ENCODE measurements around the gene FBXW10B. TPM values are rescaled to one million over a fixed set of nuclear protein-coding genes. Genes with fewer than 3 reads are reported as not detected.
"Not testable (repeated sequence)": the region's sequence is repeated elsewhere in the genome, so short reads cannot be mapped to it uniquely, and the experiment has no call there.

FBXW10B gene
- total and polyA plus RNA-seq, 9 donors: 0.08 to 1.4 (median 0.60) TPM; not detected in 4

DNA sequence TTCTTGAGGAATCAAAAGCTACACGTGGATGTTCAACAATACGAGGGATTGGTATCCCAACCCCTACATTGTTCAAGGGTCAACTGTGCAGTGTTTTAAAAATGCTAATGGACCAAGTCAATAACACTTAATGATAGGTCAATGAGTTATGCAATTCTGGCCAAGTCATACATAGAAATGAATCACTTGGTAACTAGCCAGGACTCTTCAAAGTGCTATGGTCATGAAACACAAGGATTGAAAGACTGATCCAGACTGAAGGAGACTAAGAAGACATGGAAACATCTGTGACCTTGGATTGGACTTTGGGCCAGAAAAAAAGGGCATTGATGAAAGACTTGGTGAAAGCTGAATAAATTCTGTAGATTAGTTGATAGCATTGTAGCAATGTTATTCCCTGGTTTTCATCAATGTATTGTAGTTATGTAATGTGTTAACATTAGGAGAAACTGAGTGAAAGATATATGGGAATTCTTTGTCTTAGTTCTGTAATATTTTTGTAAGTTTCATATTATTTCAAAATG, 11.5 kb upstream of the FBXW10B start:
- H3K9me3 ChIP-seq; intact Hi-C loops (cut with DNase I); H3K27ac ChIP-seq; H3K4me3 ChIP-seq; H3K27me3 ChIP-seq; H3K36me3 ChIP-seq; H3K4me1 ChIP-seq (ENCODE audit: insufficient read depth); DNase-seq: not testable (repeated sequence)
- WGBS, 3 donors: 84 to 100% (median 91%) methylated on average over 2 of the region's 2 CpGs

DNA sequence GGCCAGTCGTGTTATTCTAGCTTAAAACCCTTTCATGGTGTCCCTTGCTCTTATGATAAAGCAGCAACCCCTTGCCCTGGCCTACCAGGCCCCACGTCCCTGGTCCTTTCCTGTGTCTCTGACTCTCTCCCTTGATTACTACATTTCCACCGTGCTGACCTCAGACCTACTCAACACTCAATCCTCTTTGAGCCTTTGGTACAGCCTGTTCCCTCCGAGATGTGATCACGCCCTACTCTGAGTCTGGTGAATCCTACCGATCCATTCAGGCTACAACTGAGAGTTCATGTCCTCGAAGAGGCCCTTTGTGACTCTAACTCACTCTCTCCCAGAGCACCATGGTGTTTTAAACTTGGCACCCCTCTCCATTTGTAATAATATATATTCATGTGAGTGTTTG, 10.5 kb upstream of the FBXW10B start:
- 91 to 96% (median 91%) methylated on average over 7 of the region's 7 CpGs for WGBS, 3 donors
- intact Hi-C loops (cut with DNase I); H3K9me3 ChIP-seq; H3K36me3 ChIP-seq; H3K27ac ChIP-seq; H3K27me3 ChIP-seq; DNase-seq; H3K4me3 ChIP-seq; H3K4me1 ChIP-seq (ENCODE audit: insufficient read depth): not testable (repeated sequence)

DNA sequence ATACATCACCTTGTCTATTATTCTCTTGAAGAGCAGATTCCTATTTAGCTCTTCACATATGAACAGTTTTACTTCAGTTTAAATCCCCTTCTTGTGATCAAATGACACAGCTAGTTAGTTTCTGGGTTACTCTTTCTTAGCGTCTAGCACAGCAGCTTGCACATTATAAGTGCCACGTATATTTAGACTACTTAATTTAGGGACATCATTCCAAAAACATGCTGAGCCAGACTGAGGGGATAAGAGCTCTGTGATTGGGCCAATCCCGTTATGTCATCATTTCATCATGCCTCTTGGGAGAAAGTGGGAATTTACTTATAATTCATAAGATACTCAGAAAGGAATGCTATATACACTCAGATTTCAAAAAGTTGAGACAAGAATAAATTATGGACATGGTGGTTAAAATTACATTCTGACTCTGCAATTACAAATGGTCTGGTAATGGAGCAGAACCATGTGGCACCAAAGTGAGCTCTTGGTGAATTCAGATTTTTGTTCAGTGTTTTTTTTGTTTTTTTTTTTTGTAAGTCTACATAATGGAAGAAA, 4.2 kb upstream of the FBXW10B start:
- H3K27ac ChIP-seq; H3K36me3 ChIP-seq; H3K27me3 ChIP-seq; H3K4me1 ChIP-seq (ENCODE audit: insufficient read depth); DNase-seq; H3K9me3 ChIP-seq; H3K4me3 ChIP-seq; intact Hi-C loops (cut with DNase I): not testable (repeated sequence)
- 64 to 71% (median 70%) methylated on average over 3 of the region's 3 CpGs for WGBS, 3 donors

- H3K9me3 ChIP-seq; H3K36me3 ChIP-seq; DNase-seq; H3K27ac ChIP-seq; H3K4me3 ChIP-seq; H3K27me3 ChIP-seq; intact Hi-C loops (cut with DNase I); H3K4me1 ChIP-seq (ENCODE audit: insufficient read depth): not testable (repeated sequence)
- 75 to 85% (median 85%) methylated on average over 3 of the region's 4 CpGs for WGBS, 3 donors
These were observed 3.8 kb upstream of the FBXW10B start for GRCh38 chr17:15623255-15623654.

GRCh38 chr17:15622124-15622523, 2.6 kb upstream of the FBXW10B start:
- H3K36me3 ChIP-seq; H3K9me3 ChIP-seq; H3K27ac ChIP-seq; intact Hi-C loops (cut with DNase I); H3K4me3 ChIP-seq; H3K27me3 ChIP-seq; DNase-seq; H3K4me1 ChIP-seq (ENCODE audit: insufficient read depth): not testable (repeated sequence)
- WGBS, 3 donors: 84 to 93% (median 88%) methylated on average over 3 to 5 of the region's 8 CpGs

- not testable (repeated sequence) for H3K36me3 ChIP-seq
- 54 to 64% (median 60%) methylated on average over 3 to 4 of the region's 4 CpGs for WGBS, 3 donors
These were observed 2.7 kb downstream of the FBXW10B start for GRCh38 chr17:15616828-15617227.

DNA sequence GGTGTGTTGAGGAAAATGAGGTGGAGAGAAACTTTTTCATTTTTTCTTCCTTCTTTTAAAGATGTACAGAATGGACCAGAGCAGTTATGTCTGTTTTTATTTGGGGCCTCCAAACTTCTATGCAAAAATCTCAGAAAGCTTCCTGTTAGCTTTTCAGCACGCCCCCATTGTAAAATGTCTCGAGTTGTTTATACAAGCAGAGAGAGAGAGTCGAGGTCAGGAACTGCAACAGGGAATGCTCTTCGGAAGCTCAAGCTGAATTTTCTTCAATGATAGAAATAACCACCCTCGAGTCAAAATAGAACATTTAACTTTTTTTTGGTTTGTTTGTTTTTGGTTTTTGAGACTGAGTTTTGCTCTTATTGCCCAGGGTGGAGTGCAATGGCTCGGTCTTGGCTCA, 3.7 kb downstream of the FBXW10B start:
- H3K9me3 ChIP-seq; DNase-seq; H3K4me1 ChIP-seq (ENCODE audit: insufficient read depth); H3K27ac ChIP-seq; H3K36me3 ChIP-seq; H3K27me3 ChIP-seq; intact Hi-C loops (cut with DNase I); H3K4me3 ChIP-seq: not testable (repeated sequence)
- WGBS, 3 donors: 14 to 24% (median 17%) methylated on average over 6 of the region's 6 CpGs

More at GRCh38 chr17:15616828-15617227, 2.7 kb downstream of the FBXW10B start:
- H3K27ac ChIP-seq; DNase-seq; intact Hi-C loops (cut with DNase I); H3K4me1 ChIP-seq (ENCODE audit: insufficient read depth); H3K9me3 ChIP-seq; H3K27me3 ChIP-seq; H3K4me3 ChIP-seq: not testable (repeated sequence)

- H3K27ac ChIP-seq; H3K4me1 ChIP-seq (ENCODE audit: insufficient read depth); H3K9me3 ChIP-seq; intact Hi-C loops (cut with DNase I); H3K36me3 ChIP-seq; H3K4me3 ChIP-seq; H3K27me3 ChIP-seq; DNase-seq: not testable (repeated sequence)
- WGBS, 3 donors: 90 to 100% methylated on average over 1 of the region's 1 CpG; no CpG with 5 or more reads in 1 of the 3 donors
These were observed 6.4 kb downstream of the FBXW10B start for GRCh38 chr17:15613111-15613510.

DNA sequence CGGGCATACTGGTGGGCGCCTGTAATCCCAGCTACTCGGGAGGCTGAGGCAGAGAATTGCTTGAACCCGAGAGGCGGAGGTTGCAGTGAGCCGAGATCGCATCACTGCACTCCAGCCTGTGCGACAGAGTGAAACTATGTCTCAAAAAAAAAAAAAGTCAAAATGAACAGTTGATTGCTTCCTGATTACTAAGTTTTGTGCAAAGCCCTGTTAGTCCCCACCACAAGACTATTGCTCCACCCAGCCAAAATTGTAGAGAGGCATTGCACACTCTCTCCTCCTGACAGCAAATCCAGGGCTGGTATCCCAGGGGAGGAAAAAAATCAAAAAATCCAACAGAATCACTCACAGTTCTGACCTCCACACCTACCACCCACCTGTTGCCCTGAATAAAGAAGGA, 26.5 kb downstream of the FBXW10B start:
- H3K27me3 ChIP-seq; H3K4me1 ChIP-seq (ENCODE audit: insufficient read depth); DNase-seq; H3K4me3 ChIP-seq; H3K36me3 ChIP-seq; H3K27ac ChIP-seq; intact Hi-C loops (cut with DNase I); H3K9me3 ChIP-seq: not testable (repeated sequence)
- 92 to 97% methylated on average over 8 of the region's 8 CpGs; no CpG with 5 or more reads in 1 of the 3 donors for WGBS, 3 donors

DNA sequence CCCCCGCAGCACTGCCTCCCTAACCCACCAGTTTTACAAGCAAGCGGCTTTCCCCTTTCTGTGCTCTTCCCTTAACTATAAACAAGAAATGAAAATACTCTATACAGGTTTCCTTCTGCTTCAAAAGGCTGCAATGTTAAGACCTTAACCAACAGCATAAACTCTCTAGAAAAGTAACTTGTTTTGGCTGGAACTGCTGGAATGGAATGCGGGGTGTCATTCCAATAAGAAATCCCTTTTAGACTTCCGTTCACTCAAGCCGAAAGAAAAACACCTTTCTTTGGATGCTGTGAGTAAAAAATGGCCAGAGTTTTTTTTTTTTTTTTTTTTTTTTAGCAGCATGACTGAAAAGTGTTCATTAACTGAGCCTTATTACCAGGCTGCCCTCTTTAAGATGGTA, 27.5 kb downstream of the FBXW10B start:
- intact Hi-C loops (cut with DNase I); H3K4me1 ChIP-seq (ENCODE audit: insufficient read depth); H3K27me3 ChIP-seq; DNase-seq; H3K9me3 ChIP-seq; H3K27ac ChIP-seq; H3K36me3 ChIP-seq; H3K4me3 ChIP-seq: not testable (repeated sequence)
- 5 to 26% (median 14%) methylated on average over 5 of the region's 5 CpGs for WGBS, 3 donors

DNA sequence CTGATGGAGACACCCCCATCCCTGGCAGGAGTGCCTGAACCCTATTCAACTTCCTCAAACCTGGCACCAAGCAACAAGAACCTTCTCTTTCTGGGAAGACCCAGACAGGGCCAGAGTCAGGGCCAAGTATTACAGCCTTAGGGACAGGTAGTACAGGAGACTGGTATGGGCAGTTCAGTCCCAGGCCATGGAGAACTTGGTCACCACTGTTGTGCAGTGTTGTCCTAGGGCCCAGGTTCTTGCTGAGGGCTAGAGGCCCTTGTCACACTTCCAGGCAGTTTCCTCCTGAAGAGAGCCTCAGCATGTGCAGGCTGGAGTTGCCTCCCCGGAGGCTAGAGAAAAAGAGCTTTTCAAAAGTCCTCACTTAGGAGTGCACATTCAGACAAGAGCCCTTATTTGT, 28.7 kb downstream of the FBXW10B start:
- H3K4me3 ChIP-seq; H3K27ac ChIP-seq; H3K4me1 ChIP-seq (ENCODE audit: insufficient read depth); DNase-seq; H3K27me3 ChIP-seq; H3K9me3 ChIP-seq; intact Hi-C loops (cut with DNase I); H3K36me3 ChIP-seq: not testable (repeated sequence)
- 96 to 100% (median 100%) methylated on average over 1 of the region's 1 CpG for WGBS, 3 donors

DNA sequence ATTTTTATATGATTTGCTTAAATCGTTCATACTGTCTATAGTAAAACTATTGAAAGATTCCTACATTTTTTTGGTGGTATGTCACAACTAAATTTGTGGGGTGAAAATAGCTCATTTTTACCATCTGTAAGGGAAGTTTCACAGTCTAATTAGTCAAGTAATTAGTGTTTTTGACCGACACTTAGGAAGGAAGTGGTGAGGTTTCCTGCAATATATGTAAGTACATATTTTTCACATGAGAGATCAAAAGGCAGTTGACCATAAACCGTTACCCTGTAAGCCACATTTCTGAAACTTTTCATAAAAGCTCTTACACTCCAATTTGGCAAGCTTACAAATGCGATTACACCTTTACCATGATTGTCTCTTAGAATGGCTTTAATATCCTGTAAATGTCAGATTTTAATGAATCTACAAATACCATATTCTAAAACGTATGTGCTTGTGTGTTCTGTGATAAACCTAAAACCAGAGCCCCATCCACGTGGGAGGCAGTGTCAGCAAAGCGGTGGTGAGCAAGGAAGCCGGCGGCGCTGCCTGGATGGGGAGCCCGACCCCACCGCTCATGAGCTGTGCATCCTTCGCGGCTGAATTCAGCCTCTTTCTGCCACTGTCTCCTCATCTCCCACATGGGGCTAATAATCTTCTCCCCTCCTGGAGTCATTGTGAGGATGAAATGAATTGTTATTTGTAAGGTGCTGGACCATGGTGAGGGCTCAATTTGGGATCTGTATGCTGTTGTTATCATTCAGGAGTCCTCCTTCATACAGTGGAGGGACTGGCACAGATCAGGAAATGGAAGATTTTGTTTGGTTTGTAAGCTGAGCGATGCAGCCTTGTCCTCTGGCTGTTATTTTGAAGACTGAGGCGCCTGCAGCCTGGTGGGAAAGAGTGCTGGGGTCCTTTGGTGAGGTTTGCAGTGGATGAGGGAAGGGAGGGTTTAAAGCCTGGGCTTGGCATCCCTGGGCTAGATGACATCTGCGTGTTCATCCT, 29.7 kb downstream of the FBXW10B start:
- H3K4me1 ChIP-seq (ENCODE audit: insufficient read depth); H3K9me3 ChIP-seq; H3K27me3 ChIP-seq; intact Hi-C loops (cut with DNase I); H3K36me3 ChIP-seq; DNase-seq; H3K4me3 ChIP-seq; H3K27ac ChIP-seq: not testable (repeated sequence)
- 70 to 83% (median 81%) methylated on average over 13 to 14 of the region's 17 CpGs for WGBS, 3 donors

Measured in ovary (tissue), 9 donors.